HEK293 (cell line): ENCODE results near the gene NBPF1.
A peak's percentile ranks its signal among the peaks of the same experiment; 100 is the strongest.

ENCODE experiments used
- CTCF ChIA-PET: fragments of 350-600 bp; formaldehyde crosslinking; extraction: SDS; loops from one replicate; lab custom pipeline; 2021; ENCODE audit warnings: antibody characterized with exemption; lab: Yijun Ruan, JAX
- POLR2A ChIA-PET: fragments of 300-600 bp; formaldehyde crosslinking; extraction: SDS; loops from one replicate; lab custom pipeline; 2020; ENCODE audit warnings: antibody characterized with exemption, inconsistent platforms; lab: Yijun Ruan, JAX
- H3K27ac ChIP-seq: fragments of 200-500 bp; sonication (Bioruptor generic); 2 replicates; pipeline ENCODE4 v1.5.1; 2014; ENCODE audit warnings: low read depth, low read length, control low read depth, inconsistent platforms; ENCODE audit errors: extremely low read depth
- H3K36me3 ChIP-seq, 2 experiments: fragments of 200-500 bp in 1 of 2; sonication (Bioruptor generic) in 1 of 2; 1 replicate in 1 of 2; 2 replicates in 1 of 2; pipeline ENCODE4 v1.5.1; 2014 to 2017; ENCODE audit warnings: inconsistent platforms in 2 of 2, low read length in 2 of 2; ENCODE audit not compliant: control insufficient read depth in 2 of 2, insufficient read depth in 1 of 2
- H3K4me1 ChIP-seq: fragments of 200-500 bp; sonication (Bioruptor generic); 2 replicates; pipeline ENCODE4 v1.5.1; 2014; ENCODE audit warnings: mild to moderate bottlenecking, low read length, inconsistent platforms; ENCODE audit not compliant: control insufficient read depth, insufficient read depth
- H3K4me3 ChIP-seq: 2 replicates; pipeline ENCODE4 v1.5.1; 2011; ENCODE audit warnings: low read depth, mild to moderate bottlenecking, control low read depth, low read length, moderate library complexity
- H3K9me3 ChIP-seq: fragments of 200-500 bp; sonication (Bioruptor generic); 2 replicates; pipeline ENCODE4 v1.5.1; 2014; ENCODE audit warnings: low read depth, low read length, inconsistent platforms; ENCODE audit not compliant: control insufficient read depth, insufficient read depth
- AEBP2 ChIP-seq: fragments of 450-650 bp; formaldehyde crosslinking; IDR thresholded peaks from 2 replicates; pipeline ENCODE4 v1.5.1; 2016; ENCODE audit warnings: missing biosample characterization, missing genetic modification characterization, borderline replicate concordance
- BCL11B ChIP-seq: fragments of 450-650 bp; formaldehyde crosslinking; IDR thresholded peaks from 2 replicates; pipeline ENCODE4 v1.5.1; 2016; ENCODE audit warnings: low read depth, missing biosample characterization, missing genetic modification characterization
- IKZF3 ChIP-seq: fragments of 450-650 bp; IDR thresholded peaks from 2 replicates; pipeline ENCODE4 v1.5.0; 2018; ENCODE audit warnings: missing biosample characterization, mild to moderate bottlenecking, missing genetic modification characterization, moderate library complexity
- KLF7 ChIP-seq: fragments of 450-650 bp; formaldehyde crosslinking; IDR thresholded peaks from 2 replicates; pipeline ENCODE4 v1.5.1; 2016; ENCODE audit warnings: missing biosample characterization, missing genetic modification characterization, borderline replicate concordance
- PRDM1 ChIP-seq: fragments of 450-650 bp; formaldehyde crosslinking; IDR thresholded peaks from 2 replicates; pipeline ENCODE4; 2016; ENCODE audit warnings: missing biosample characterization, missing genetic modification characterization
- YY1 ChIP-seq: fragments of 450-650 bp; formaldehyde crosslinking; IDR thresholded peaks from 2 replicates; pipeline ENCODE4 v1.5.1; 2018; ENCODE audit warnings: missing biosample characterization, missing genetic modification characterization
- ZBTB11 ChIP-seq: fragments of 450-650 bp; formaldehyde crosslinking; conservative IDR thresholded peaks from 2 replicates; pipeline ENCODE4 v1.5.1; 2016; ENCODE audit warnings: low read depth, missing biosample characterization, missing genetic modification characterization
- ZBTB20 ChIP-seq: fragments of 450-650 bp; formaldehyde crosslinking; IDR thresholded peaks from 2 replicates; pipeline ENCODE4 v1.5.1; 2016; ENCODE audit warnings: missing biosample characterization, missing genetic modification characterization
- ZBTB7A ChIP-seq: fragments of 450-650 bp; formaldehyde crosslinking; IDR thresholded peaks from 2 replicates; pipeline ENCODE4 v1.5.1; 2016; ENCODE audit warnings: low read depth, missing biosample characterization, missing genetic modification characterization
- ZFHX2 ChIP-seq: fragments of 450-650 bp; formaldehyde crosslinking; conservative IDR thresholded peaks from 2 replicates; pipeline ENCODE4 v1.5.1; 2016; ENCODE audit warnings: missing biosample characterization, missing genetic modification characterization
- ZNF157 ChIP-seq: fragments of 450-650 bp; formaldehyde crosslinking; IDR thresholded peaks from 2 replicates; pipeline ENCODE4 v1.5.1; 2016; ENCODE audit warnings: missing biosample characterization, missing genetic modification characterization
- ZNF175 ChIP-seq: fragments of 450-650 bp; formaldehyde crosslinking; IDR thresholded peaks from 2 replicates; pipeline ENCODE4 v1.5.1; 2016; ENCODE audit warnings: missing biosample characterization, missing genetic modification characterization
- ZNF202 ChIP-seq: fragments of 450-650 bp; formaldehyde crosslinking; IDR thresholded peaks from 2 replicates; pipeline ENCODE4 v1.5.1; 2016; ENCODE audit warnings: missing biosample characterization, missing genetic modification characterization, borderline replicate concordance
- ZNF214 ChIP-seq: fragments of 450-650 bp; formaldehyde crosslinking; IDR thresholded peaks from 2 replicates; pipeline ENCODE4 v1.5.1; 2017; ENCODE audit warnings: missing biosample characterization, mild to moderate bottlenecking, missing genetic modification characterization, borderline replicate concordance
- ZNF280C ChIP-seq: fragments of 450-650 bp; formaldehyde crosslinking; IDR thresholded peaks from 2 replicates; pipeline ENCODE4 v1.5.1; 2016; ENCODE audit warnings: missing biosample characterization, missing genetic modification characterization
- ZNF302 ChIP-seq: fragments of 450-650 bp; formaldehyde crosslinking; IDR thresholded peaks from 2 replicates; pipeline ENCODE4 v1.5.1; 2016; ENCODE audit warnings: missing biosample characterization, missing genetic modification characterization, low read depth
- ZNF335 ChIP-seq: fragments of 450-650 bp; formaldehyde crosslinking; conservative IDR thresholded peaks from 2 replicates; pipeline ENCODE4 v1.5.1; 2016; ENCODE audit warnings: missing biosample characterization, missing genetic modification characterization
- ZNF362 ChIP-seq: fragments of 450-650 bp; formaldehyde crosslinking; IDR thresholded peaks from 2 replicates; pipeline ENCODE4 v1.5.1; 2016; ENCODE audit warnings: missing biosample characterization, missing genetic modification characterization
- ZNF513 ChIP-seq: fragments of 450-650 bp; IDR thresholded peaks from 2 replicates; pipeline ENCODE4 v1.5.1; 2018; ENCODE audit warnings: missing biosample characterization, missing genetic modification characterization
- ZNF544 ChIP-seq: fragments of 450-650 bp; formaldehyde crosslinking; IDR thresholded peaks from 2 replicates; pipeline ENCODE4 v1.5.0; 2017; ENCODE audit warnings: missing biosample characterization, missing genetic modification characterization
- ZNF558 ChIP-seq: fragments of 450-650 bp; formaldehyde crosslinking; IDR thresholded peaks from 2 replicates; pipeline ENCODE4 v1.5.1; 2016; ENCODE audit warnings: missing biosample characterization, missing genetic modification characterization
- ZNF561 ChIP-seq: fragments of 450-650 bp; IDR thresholded peaks from 2 replicates; pipeline ENCODE4 v1.5.1; 2018; ENCODE audit warnings: missing biosample characterization, missing genetic modification characterization, borderline replicate concordance
- ZNF654 ChIP-seq: fragments of 450-650 bp; formaldehyde crosslinking; IDR thresholded peaks from 2 replicates; pipeline ENCODE4 v1.5.1; 2016; ENCODE audit warnings: low read depth, missing biosample characterization, missing genetic modification characterization
- ZNF843 ChIP-seq: fragments of 450-650 bp; formaldehyde crosslinking; IDR thresholded peaks from 2 replicates; pipeline ENCODE4 v1.5.1; 2016; ENCODE audit warnings: missing biosample characterization, missing genetic modification characterization
- ZSCAN23 ChIP-seq: fragments of 450-650 bp; formaldehyde crosslinking; IDR thresholded peaks from 2 replicates; pipeline ENCODE4 v1.5.1; 2016; ENCODE audit warnings: missing biosample characterization, missing genetic modification characterization

Gene NBPF1

GRCh38 chr1:16613185-16614147 lies at the start of gene NBPF1:
NBPF1 (minus strand) TSS chr1:16613564.
- ChIA-PET CTCF (interaction anchor here (0.7 to 4.1 kb wide), 9 partner anchors 8 to 391 kb away, joined by 3 to 29 read pairs (median 5); no protein-coding TSS in a partner anchor), POLR2A (interaction anchor here (0.7 to 1.3 kb wide), 4 partner anchors 9 to 291 kb away, joined by 3 to 5 read pairs (median 4); no protein-coding TSS in a partner anchor)
- peaks cover 13% of the 10 kb centered on the region for H3K4me1 ChIP-seq
- peaks cover 0 to 16% of the 10 kb centered on the region in 2 experiments; a peak in 2 of 3 replicates for H3K36me3 ChIP-seq
- H3K27ac ChIP-seq, result peak within 1 kb of the TSS; percentile 62; the same call in 1 of the 2 replicates
- no peaks in the 10 kb centered on the region for H3K9me3 ChIP-seq
- H3K4me3 ChIP-seq, result peak within 1 kb of the TSS; percentile 86
- TF ChIP-seq ZFHX2 (tag by site-specific recombination), result peak; percentile 95
- TF ChIP-seq AEBP2, result no peak
- 0 out of 2 replicates have a peak, but pooled peaks have one; percentile 14 for TF ChIP-seq ZBTB7A
- no peak for TF ChIP-seq PRDM1
- no peak; the same call in 1 of the 2 replicates for TF ChIP-seq ZNF558
- peak; percentile 89; the same call in 1 of the 2 replicates for TF ChIP-seq ZSCAN23
- TF ChIP-seq ZNF544 (tag by site-specific recombination), result no peak
- TF ChIP-seq ZNF843 (tag by site-specific recombination), result peak; percentile 82; the same call in 1 of the 2 replicates
- TF ChIP-seq ZNF302 (tag by site-specific recombination), result 0 out of 2 replicates have a peak, but pooled peaks have one; percentile 3
- TF ChIP-seq ZNF157, result no peak
- peak; percentile 83; the same call in 1 of the 2 replicates for TF ChIP-seq ZNF362 (tag by site-specific recombination)
- TF ChIP-seq IKZF3 (tag by site-specific recombination), result peak; percentile 55
- no peak for TF ChIP-seq ZNF175
- peak; percentile 97 for TF ChIP-seq ZBTB20 (tag by site-specific recombination)
- TF ChIP-seq KLF7 (tag by site-specific recombination), result 0 out of 2 replicates have a peak, but pooled peaks have one; percentile 78
- peak; percentile 63; the same call in 1 of the 2 replicates for TF ChIP-seq BCL11B (tag by site-specific recombination)
- TF ChIP-seq ZNF513 (tag by site-specific recombination), result no peak
- TF ChIP-seq ZBTB11 (tag by site-specific recombination), result peak; percentile 86
- TF ChIP-seq ZNF335, result peak; percentile 100
- no peak for TF ChIP-seq ZNF654 (tag by site-specific recombination)
- no peak for TF ChIP-seq ZNF280C
- no peak for TF ChIP-seq ZNF214 (tag by site-specific recombination)
- TF ChIP-seq ZNF561 (tag by site-specific recombination), result peak; percentile 99
- no peak for TF ChIP-seq ZNF202
- TF ChIP-seq YY1, result no peak; the same call in 1 of the 2 replicates
